Peyer's patch (tissue), 4 donors: ENCODE data around the gene RTTN.

ENCODE experiments used
- CTCF ChIP-seq, 6 experiments: fragments of 450-650 bp in 4 of 6; fragments of 200-600 bp in 2 of 6; sonication (generic) in 1 of 6; IDR thresholded peaks; one replicate each; pipeline ENCODE4 v1.5.1; 2017 to 2019; ENCODE audit warnings: antibody characterized with exemption in 6 of 6, mild to moderate bottlenecking in 3 of 6, moderate library complexity in 1 of 6
- POLR2A ChIP-seq, 2 donors: fragments of 450-650 bp; IDR thresholded peaks; one replicate each; pipeline ENCODE4 v1.5.1; 2017; ENCODE audit warnings: antibody characterized with exemption in 2 of 2, mild to moderate bottlenecking in 2 of 2, moderate library complexity in 2 of 2

GRCh38 chr18:70227438-70227837, 22.0 kb upstream of the RTTN start:
- TF ChIP-seq CTCF (IDR thresholded peaks at IDR 0.05) (no peak), POLR2A (IDR thresholded peaks at IDR 0.05) (no peak)
